GM12878 (cell line): ENCODE measurements around the gene GALNTL6.

Experiments used
- CHD1 ChIP-seq: IDR thresholded peaks from 2 replicates; pipeline ENCODE4 v1.6.1; 2012; ENCODE audit warnings: low read depth, low read length, improper control_type of control experiment
- HDAC2 ChIP-seq: fragments of 200-600 bp; sonication (generic); IDR thresholded peaks from 2 replicates; pipeline ENCODE4 v1.6.1; 2017
- POLR2A ChIP-seq: IDR thresholded peaks from 2 replicates; pipeline ENCODE4 v1.6.1; 2011; ENCODE audit warnings: low read depth, mild to moderate bottlenecking, low read length
- RFX5 ChIP-seq: IDR thresholded peaks from 2 replicates; pipeline ENCODE4 v1.6.1; 2011; ENCODE audit warnings: low read depth, low read length, improper control_type of control experiment
- USF2 ChIP-seq: IDR thresholded peaks from 2 replicates; pipeline ENCODE4 v1.6.1; 2011; ENCODE audit warnings: low read depth, low read length, improper control_type of control experiment, borderline replicate concordance

GRCh38 chr4:171889681-171890080, 76.5 kb downstream of the GALNTL6 start:
- TF ChIP-seq RFX5 (no peak), POLR2A (no peak), CHD1 (no peak), USF2 (no peak), HDAC2 (no peak)
